GM12878 (cell line): Measurements from ENCODE around the gene HIVEP3. TPM values are rescaled to one million over a fixed set of nuclear protein-coding genes. Genes with fewer than 3 reads are reported as not detected.

Experiments used
- ATAC-seq: fragments of 200-7000 bp; cut with Tn5 transposase; 3 replicates; pipeline ENCODE4 v1.9.1; 2020; ENCODE audit warnings: mild to moderate bottlenecking, moderate library complexity
- BruUV-seq: library from RNA; stranded (reverse); fragments of 400-500 nt; replicated peaks from 2 replicates; lab custom pipeline; 2021; lab: Mats Ljungman, UMichigan
- CTCF ChIA-PET: fragments of 300-600 bp; sonication (Branson Sonifier 250); formaldehyde crosslinking; extraction: SDS; loops from one replicate; lab custom pipeline; 2021; ENCODE audit warnings: inconsistent platforms; lab: Yijun Ruan, JAX
- POLR2A ChIA-PET: fragments of 350-600 bp; formaldehyde crosslinking; extraction: SDS; loops from one replicate; lab custom pipeline; 2021; ENCODE audit warnings: inconsistent platforms; lab: Charles Lee
- RAD21 ChIA-PET: fragments of 300-600 bp; sonication (Branson Sonifier 250); formaldehyde crosslinking; loops from one replicate; lab custom pipeline; 2023; ENCODE audit warnings: antibody characterized with exemption; ENCODE audit not compliant: unreplicated experiment; lab: Charles Lee
- SMC1A ChIA-PET: fragments of 300-600 bp; sonication (Branson Sonifier 250); formaldehyde crosslinking; loops from one replicate; lab custom pipeline; 2023; ENCODE audit not compliant: unreplicated experiment, uncharacterized antibody; lab: Charles Lee
- DNase-seq: peaks from one replicate; pipeline ENCODE4 v3.0.0-alpha.2; 2011; ENCODE audit warnings: low read depth, low spot score
- FAIRE-seq: peaks from 3 replicates; lab custom pipeline; 2011; peaks lifted over from hg19 to GRCh38; lab: Jason Lieb, UNC
- H2AFZ ChIP-seq: 2 replicates; pipeline ENCODE4 v1.6.0; 2011; ENCODE audit warnings: low read depth, low read length, control low read depth; ENCODE audit not compliant: control insufficient read depth
- H3K27ac ChIP-seq: 2 replicates; pipeline ENCODE4 v1.5.1; 2011; ENCODE audit warnings: control low read depth; ENCODE audit not compliant: control insufficient read depth, insufficient read depth
- H3K27me3 ChIP-seq, 2 experiments: replicated peaks in 1 of 2; 2 replicates each; pipeline versions ENCODE4 v1.6.0 to v1.6.1; 2011; ENCODE audit warnings: low read length in 1 of 2; ENCODE audit not compliant: control insufficient read depth in 2 of 2, insufficient read depth in 2 of 2
- H3K36me3 ChIP-seq, 2 experiments: 2 replicates each; pipeline ENCODE4 v1.5.1; 2011; ENCODE audit warnings: low read length in 1 of 2; ENCODE audit not compliant: control insufficient read depth in 2 of 2, insufficient read depth in 2 of 2
- H3K4me1 ChIP-seq: 2 replicates; pipeline ENCODE4 v1.6.1; 2011; ENCODE audit warnings: mild to moderate bottlenecking, low read length, moderate library complexity, mixed read lengths; ENCODE audit not compliant: control insufficient read depth, insufficient read depth
- H3K4me2 ChIP-seq: 2 replicates; pipeline ENCODE4 v1.6.0; 2011; ENCODE audit warnings: control low read depth; ENCODE audit not compliant: control insufficient read depth, insufficient read depth
- H3K4me3 ChIP-seq: fragments of 200-600 bp; sonication (generic); 2 replicates; pipeline ENCODE4 v1.5.1; 2016
- H3K79me2 ChIP-seq: 2 replicates; pipeline ENCODE4 v1.6.0; 2011; ENCODE audit warnings: low read length; ENCODE audit not compliant: control insufficient read depth, insufficient read depth
- H3K9ac ChIP-seq: 2 replicates; pipeline ENCODE4 v1.8.0; 2011; ENCODE audit warnings: low read length, control low read depth, mixed read lengths; ENCODE audit not compliant: control insufficient read depth, insufficient read depth
- H3K9me3 ChIP-seq: replicated peaks from 3 replicates; pipeline ENCODE4 v1.5.1; 2011; ENCODE audit warnings: mild to moderate bottlenecking, low read length; ENCODE audit not compliant: control insufficient read depth, insufficient read depth
- H4K20me1 ChIP-seq: 2 replicates; pipeline ENCODE4 v1.6.0; 2011; ENCODE audit not compliant: control insufficient read depth, insufficient read depth
- ATF2 ChIP-seq: IDR thresholded peaks from 2 replicates; pipeline ENCODE4 v1.6.1; 2012; ENCODE audit warnings: low read length, inconsistent platforms
- ATF7 ChIP-seq: fragments of 450-650 bp; IDR thresholded peaks from 2 replicates; pipeline ENCODE4 v1.6.1; 2016; ENCODE audit warnings: low read depth, mild to moderate bottlenecking
- BCL3 ChIP-seq: IDR thresholded peaks from 2 replicates; pipeline ENCODE4 v1.6.1; 2011; ENCODE audit warnings: borderline replicate concordance, low read depth, mild to moderate bottlenecking, moderate library complexity, low read length; ENCODE audit not compliant: insufficient read depth, poor library complexity, severe bottlenecking
- EZH2 ChIP-seq: IDR thresholded peaks from 2 replicates; pipeline ENCODE4 v1.6.1; 2012; ENCODE audit warnings: low read depth, mild to moderate bottlenecking, control low read depth, inconsistent platforms, low read length, borderline replicate concordance; ENCODE audit not compliant: control insufficient read depth
- MYB ChIP-seq: fragments of 150-350 bp; IDR thresholded peaks from 2 replicates; pipeline ENCODE4 v1.6.1; 2014; ENCODE audit warnings: mild to moderate bottlenecking, low read depth, low read length, borderline replicate concordance
- RELA ChIP-seq: fragments of 450-650 bp; IDR thresholded peaks from 2 replicates; pipeline ENCODE4 v1.8.0; 2014; ENCODE audit warnings: borderline replicate concordance; ENCODE audit not compliant: partially characterized antibody
- SUZ12 ChIP-seq: fragments of 200-600 bp; sonication (generic); IDR thresholded peaks from one replicate; pipeline ENCODE4 v1.6.1; 2018; ENCODE audit warnings: antibody characterized with exemption, mild to moderate bottlenecking; ENCODE audit not compliant: unreplicated experiment
- USF1 ChIP-seq: IDR thresholded peaks from 2 replicates; pipeline ENCODE4 v1.6.1; 2011; ENCODE audit warnings: borderline replicate concordance, low read depth, mild to moderate bottlenecking, moderate library complexity, mixed read lengths, low read length; ENCODE audit not compliant: insufficient read depth; ENCODE audit errors: extremely low read length
- ZBED1 ChIP-seq: IDR thresholded peaks from 2 replicates; pipeline ENCODE4 v1.6.1; 2016; ENCODE audit warnings: borderline replicate concordance
- ZBTB40 ChIP-seq: fragments of 450-650 bp; IDR thresholded peaks from 2 replicates; pipeline ENCODE4 v1.6.1; 2016; ENCODE audit warnings: mild to moderate bottlenecking, moderate library complexity, borderline replicate concordance
- ZNF217 ChIP-seq: fragments of 450-650 bp; IDR thresholded peaks from 2 replicates; pipeline ENCODE4 v1.6.1; 2017; ENCODE audit warnings: antibody characterized with exemption, mild to moderate bottlenecking
- ZNF274 ChIP-seq: IDR thresholded peaks from one replicate; pipeline ENCODE4 v1.8.0; 2011; ENCODE audit not compliant: insufficient read length, insufficient read depth
- WGBS: methylation state at CpG from one replicate; pipeline ENCODE4 v1.1.6; 2016; ENCODE audit warnings: low lambda C conversion rate; ENCODE audit not compliant: insufficient replicate concordance, insufficient coverage; ENCODE audit errors: missing lambda C conversion rate; 5-methylcytosine and 5-hydroxymethylcytosine counted together
- in situ Hi-C: fragments of 300-500 bp; cut with MboI; formaldehyde crosslinking; loops from 9 replicates; pipeline ENCODE4 v1.14.3; 2018; ENCODE audit warnings: mixed read lengths
- intact Hi-C: fragments of 100-400 bp; cut with micrococcal nuclease; formaldehyde crosslinking; loops from one replicate; pipeline ENCODE4 v1.14.2; 2022; ENCODE audit not compliant: unreplicated experiment
- polyA plus RNA-seq, 11 experiments: library from polyadenylated mRNA; depleted of rRNA in 4 of 11; unstranded in 6 of 11; stranded (reverse) in 5 of 11; fragments of >200 nt; fragmentation: Nextera tagmentation in 4 of 11; fragmentation: Illumina TruSeq in 1 of 11; extraction: Ambion mirVana in 4 of 11; extraction: Trizol in 1 of 11; gene quantifications; 1 replicate in 1 of 11; 2 replicates in 10 of 11; pipeline versions ENCODE4 v1.2.1 to v1.2.3, GENCODE V29; 2011 to 2016; ENCODE audit warnings: inconsistent platforms in 2 of 11, missing spikeins in 2 of 11, low read depth in 1 of 11
- total RNA-seq, 4 experiments: library from RNA; depleted of rRNA in 3 of 4; stranded (reverse); fragments of >200 nt in 3 of 4; fragmentation: Illumina TruSeq in 1 of 4; extraction: Trizol in 1 of 4; gene quantifications; 2 replicates each; pipeline versions ENCODE4 v1.2.1 to v1.2.3, GENCODE V29; 2013 to 2021

Gene HIVEP3
- total and polyA plus RNA-seq, 10 of the 15 experiments (the other 5 are each of a cell fraction or from before 2014, with no cell fraction given), result 1.8 to 13.6 (median 3.8) TPM

- ATAC-seq, result no peak
- H4K20me1 ChIP-seq, result no peaks in the 10 kb centered on the region
- no peak for FAIRE-seq
- in situ Hi-C loops, result no loop called here
- no peak overlapping the region for H3K4me3 ChIP-seq
- H3K4me2 ChIP-seq, result no peak overlapping the region
- H3K79me2 ChIP-seq, result peaks cover 2% of the 10 kb centered on the region
- BruUV-seq, result no TSS peak
- no peak for DNase-seq
- intact Hi-C loops, result no loop called here
- no peak overlapping the region for H3K9ac ChIP-seq
- H3K27me3 ChIP-seq, result no peaks in the 10 kb centered on the region
- ChIA-PET SMC1A (interaction anchor here (1.0 kb wide), 1 partner anchor 68 kb away, joined by 3 read pairs; no protein-coding TSS in a partner anchor), CTCF (interaction anchor here (0.6 kb wide), 1 partner anchor 24 kb away, joined by 3 read pairs; no protein-coding TSS in a partner anchor), RAD21 (no interaction called here), POLR2A (no interaction called here)
- no peaks in the 10 kb centered on the region for H3K9me3 ChIP-seq
- no peaks in the 10 kb centered on the region; a peak in 2 of 4 replicates for H3K36me3 ChIP-seq
- no peaks in the 10 kb centered on the region for H3K4me1 ChIP-seq
- no peak overlapping the region for H3K27ac ChIP-seq
- 75% methylated on average over 4 of the region's 4 CpGs for WGBS
- no peak overlapping the region for H2AFZ ChIP-seq
- TF ChIP-seq SUZ12 (no peak), ATF7 (no peak), ZBTB40 (no peak), EZH2 (no peak), ZBED1 (no peak), ZNF217 (no peak), ATF2 (no peak), ZNF274 (no peak), USF1 (no peak), RELA (no peak), BCL3 (no peak), MYB (no peak)
Observed at GRCh38 chr1:41647221-41648135, 271.2 kb downstream of the HIVEP3 start.
